GM21717 (cell line): ENCODE data around the gene PLXNA2.

Experiments used
- ATAC-seq: cut with Tn5 transposase; IDR thresholded peaks from one replicate; pipeline ENCODE4 v1.9.1; 2021; ENCODE audit warnings: mild to moderate bottlenecking, moderate library complexity; ENCODE audit not compliant: unreplicated experiment

Gene PLXNA2

DNA sequence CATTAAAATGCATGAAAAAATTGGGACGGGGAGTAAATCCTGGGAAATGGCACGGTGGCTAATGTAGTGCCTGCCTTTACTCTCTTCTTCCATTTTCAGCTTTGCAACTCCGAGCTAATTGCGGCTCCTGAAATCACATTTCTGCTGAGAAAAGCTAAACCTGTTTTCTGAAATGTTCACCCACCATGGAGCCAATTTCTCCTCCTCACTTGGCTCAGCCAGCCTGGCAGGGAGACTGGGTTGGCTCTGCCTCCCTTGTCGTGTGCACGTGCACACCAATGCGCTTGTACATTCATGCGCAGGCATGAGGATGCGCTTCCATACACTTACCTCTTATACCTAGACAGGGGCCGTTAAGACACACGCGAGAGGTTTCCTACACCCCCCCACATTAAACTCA lies 165.4 kb downstream of the PLXNA2 start:
- no peak for ATAC-seq

DNA sequence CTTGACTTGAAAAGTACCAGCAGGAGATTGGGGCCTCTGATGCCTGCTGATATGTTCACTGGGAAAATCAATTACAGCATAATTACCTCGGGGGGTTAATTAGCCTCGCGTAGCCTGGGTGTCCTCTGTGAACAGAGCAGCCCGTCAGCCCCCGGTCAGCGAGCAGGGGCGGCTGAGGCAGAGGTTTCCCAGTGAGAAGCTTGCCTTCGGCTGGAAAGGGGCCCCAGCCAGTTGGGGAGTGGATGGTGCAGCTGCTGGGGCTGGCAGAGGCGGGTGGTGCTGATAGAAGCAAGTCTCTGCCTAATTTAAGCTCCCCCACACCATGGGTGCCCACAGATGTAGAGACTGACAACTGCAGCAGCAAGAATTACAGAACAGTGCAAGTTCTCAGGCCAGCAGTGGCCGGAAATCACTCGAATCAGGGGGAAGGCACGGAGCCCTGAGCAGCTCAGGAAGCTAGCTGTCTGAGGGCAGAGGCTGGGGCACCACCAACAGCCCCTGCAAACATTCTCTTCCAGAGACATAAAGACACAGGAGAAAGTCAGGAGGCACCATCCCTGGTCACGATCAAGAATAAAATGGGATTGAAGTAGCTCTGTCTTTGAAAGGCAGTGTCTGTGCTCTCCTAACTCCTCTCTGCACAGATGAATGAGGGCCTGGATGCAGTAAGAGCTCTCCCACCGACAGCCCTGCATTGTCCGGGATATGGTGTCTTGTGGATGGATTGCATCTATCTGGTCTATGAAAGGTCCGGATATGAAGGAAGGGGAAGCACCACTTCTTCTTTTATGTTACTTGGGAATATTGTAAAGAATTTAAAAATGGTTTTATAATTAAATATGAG lies 166.7 kb downstream of the PLXNA2 start:
- ATAC-seq: no peak

DNA sequence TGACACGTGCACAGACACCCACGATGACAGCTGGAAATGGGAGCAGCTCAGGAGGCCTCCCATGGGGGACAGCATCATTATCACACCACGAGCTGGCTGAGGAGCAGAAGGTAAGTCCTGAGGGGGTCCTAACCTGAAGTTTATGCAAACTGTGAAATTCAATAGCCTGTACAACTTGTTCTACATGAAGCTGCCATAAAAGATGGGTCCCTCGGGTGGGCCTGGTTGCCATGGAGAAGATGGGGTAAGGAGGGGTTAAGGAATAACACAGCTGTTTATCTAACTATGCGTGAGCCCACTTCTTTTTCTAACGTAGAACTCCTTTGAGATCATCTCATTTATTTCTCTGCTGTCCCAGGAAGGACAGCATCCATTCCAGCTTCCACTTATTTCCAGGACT lies 169.8 kb downstream of the PLXNA2 start:
- ATAC-seq: no peak

GRCh38 chr1:208071435-208072031 lies 172.7 kb downstream of the PLXNA2 start:
- no peak for ATAC-seq

GRCh38 chr1:208069908-208070307 lies 174.3 kb downstream of the PLXNA2 start:
- no peak for ATAC-seq

- ATAC-seq: no peak
These were observed 174.9 kb downstream of the PLXNA2 start for GRCh38 chr1:208069317-208069716.

DNA sequence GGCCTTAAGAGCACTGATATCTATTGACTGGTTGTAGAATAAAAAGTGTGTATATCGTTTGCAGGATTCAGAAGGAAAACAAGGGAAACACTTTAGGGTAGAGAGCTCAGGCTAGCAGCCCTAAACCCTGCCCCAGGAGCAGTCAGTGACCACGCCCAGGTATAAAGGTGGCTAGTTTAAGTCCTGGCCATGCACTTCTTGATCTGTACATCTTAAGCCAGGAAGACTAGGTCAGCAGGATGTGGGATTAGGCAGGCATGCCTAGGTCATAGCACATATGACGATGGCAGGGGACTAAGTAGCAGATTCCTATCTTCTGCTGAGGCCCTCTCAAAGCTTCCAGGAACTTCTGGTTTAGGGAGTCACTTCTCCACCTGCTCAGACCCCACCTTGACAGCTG lies 175.3 kb downstream of the PLXNA2 start:
- no peak for ATAC-seq

DNA sequence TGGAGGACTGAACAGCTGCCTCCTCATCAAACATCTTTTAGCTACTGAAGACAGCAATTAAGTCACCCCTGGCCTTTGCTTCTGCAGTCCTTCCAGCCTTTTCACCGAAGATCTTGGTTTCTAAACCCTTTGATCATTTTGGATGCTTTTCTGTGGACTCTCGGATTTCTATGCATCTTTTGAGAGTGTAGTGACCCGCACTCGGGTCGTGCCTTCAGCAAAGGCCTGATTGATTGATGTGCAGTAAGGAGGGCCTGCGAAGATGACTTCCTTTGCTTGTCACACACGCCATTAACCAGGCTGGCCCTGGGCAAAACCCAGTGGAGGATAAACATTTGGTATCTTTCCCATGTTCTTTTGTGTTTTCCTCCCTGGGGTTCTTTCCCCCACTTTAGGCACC lies 175.8 kb downstream of the PLXNA2 start:
- no peak for ATAC-seq

DNA sequence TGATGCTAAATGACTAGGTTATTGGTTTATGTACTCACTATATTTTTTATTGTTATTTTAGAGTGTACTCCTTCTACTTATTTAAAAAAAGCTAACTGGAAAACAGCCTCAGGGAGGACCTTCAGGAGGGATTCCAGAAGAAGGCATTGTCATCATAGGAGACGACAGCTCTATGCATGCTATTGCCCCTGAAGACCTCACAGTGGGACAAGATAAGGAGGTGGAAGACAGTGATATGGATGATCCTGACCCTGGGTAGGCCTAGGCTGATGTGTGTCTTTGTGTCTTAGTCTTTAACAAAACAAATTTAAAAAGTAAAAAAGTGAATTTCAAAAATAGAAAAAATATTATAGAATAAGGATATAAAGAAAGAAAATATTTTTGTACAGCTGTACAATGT lies 177.6 kb downstream of the PLXNA2 start:
- no peak for ATAC-seq

DNA sequence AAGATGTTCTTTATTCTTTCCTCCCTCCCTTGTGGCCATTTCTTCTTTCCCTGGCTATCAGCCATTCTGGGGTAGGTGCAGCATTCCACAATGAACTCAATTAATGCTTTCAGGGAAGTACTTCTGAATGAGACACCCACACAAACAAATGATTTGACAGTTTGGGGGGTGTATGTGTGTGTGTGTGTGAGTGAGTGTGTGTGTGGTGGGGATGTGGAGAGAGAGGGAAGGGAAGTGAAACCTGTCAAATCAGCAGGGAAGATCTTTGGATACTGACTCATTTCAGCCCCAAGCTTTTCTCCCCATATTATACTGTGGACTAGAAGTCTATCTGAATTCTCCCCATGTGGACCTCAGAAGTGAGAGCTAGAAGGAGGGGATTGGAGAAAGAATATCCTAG lies 178.3 kb downstream of the PLXNA2 start:
- ATAC-seq: no peak

DNA sequence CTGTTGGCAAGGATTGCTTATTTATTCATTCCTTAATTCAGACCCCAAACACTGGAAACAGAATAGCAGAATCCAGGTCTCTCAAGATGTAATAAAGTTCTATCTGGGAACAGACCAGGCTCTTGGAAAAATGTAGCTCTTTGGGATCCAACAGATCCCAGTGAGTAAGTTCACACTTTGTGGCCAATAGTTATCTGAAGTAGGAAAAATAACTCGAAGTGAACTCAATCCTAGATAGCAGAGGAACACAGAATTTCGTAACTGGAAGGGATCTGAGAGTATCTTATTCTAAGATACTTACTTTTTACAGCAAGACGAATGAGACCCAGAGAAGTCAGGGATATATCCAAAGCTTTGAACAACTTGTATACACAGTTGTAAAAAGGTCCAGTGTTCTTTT lies 182.6 kb downstream of the PLXNA2 start:
- ATAC-seq: no peak

DNA sequence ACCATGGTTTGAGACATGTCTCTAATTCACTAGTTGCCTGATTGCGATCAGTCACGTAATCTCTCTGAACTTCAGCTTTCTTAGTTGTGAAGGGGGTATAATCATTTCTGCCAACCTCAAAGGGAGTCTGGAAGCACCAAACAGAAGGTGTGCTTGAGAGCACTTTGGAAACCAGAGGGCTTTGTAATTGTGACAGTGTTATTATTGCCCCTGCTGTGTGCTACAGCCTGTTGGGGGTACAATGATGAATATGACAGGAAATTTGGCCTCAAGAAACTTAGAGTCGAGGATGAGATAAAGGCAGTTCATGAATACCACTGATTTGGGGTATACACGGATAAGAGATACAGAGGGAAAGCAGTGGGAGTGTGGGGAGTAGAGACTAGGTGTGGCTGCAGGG lies 183.1 kb downstream of the PLXNA2 start:
- ATAC-seq: no peak

DNA sequence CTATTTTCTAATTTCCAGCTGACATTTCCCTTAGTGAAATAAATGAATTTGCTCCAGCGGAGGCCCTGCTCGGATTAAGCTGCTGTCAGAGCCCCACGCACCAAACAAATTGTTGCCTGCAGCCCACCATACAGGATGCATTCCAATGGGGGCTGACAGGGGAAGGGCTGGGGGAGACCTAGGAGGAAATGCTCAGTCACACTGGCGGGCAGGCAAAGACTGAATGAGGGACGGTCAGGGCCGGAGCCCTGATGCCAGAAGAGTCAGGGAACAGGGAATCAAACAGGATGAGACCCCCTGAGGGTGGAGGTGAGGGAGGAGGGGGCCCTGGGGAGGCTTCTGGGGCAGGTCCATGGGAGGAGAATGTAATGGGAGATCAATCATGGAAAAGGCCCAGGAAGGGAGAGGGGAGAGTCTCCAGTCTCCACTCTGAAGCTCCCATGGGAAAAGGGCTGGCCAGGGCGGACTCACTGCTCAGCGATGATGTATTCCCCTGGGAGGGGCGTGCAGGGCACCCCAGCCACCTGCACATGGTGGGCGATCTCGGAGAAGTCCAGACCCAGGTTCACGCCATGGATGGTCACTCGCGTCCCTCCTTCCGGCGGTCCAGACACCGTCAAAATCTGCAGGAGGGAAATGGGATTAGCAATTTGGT lies 183.8 kb downstream of the PLXNA2 start:
- ATAC-seq: no peak

- no peak for ATAC-seq
These were observed 184.7 kb downstream of the PLXNA2 start for GRCh38 chr1:208059409-208060001.

- ATAC-seq: no peak
These were observed 185.4 kb downstream of the PLXNA2 start for GRCh38 chr1:208058756-208059155.

DNA sequence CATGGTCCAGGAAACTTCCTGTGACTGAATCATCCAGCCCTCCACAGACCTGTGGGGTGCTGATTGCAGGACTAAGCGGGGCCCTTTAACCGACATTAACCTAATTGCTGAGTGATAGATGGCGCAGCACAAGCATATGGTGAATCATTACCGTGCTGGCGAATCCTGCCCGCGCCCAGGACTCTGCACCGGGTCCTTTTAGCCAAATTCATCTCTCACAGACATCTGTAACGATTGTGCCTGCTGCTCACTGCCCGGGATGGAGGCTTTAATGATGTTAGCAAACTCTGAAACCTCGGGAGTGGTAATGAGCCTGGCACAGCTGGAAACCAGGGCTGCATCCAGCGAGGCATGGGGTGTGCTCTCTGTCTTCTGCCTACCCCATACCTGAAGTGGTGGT lies 185.9 kb downstream of the PLXNA2 start:
- ATAC-seq: no peak

GRCh38 chr1:208057056-208057455 lies 187.1 kb downstream of the PLXNA2 start:
- ATAC-seq: no peak

DNA sequence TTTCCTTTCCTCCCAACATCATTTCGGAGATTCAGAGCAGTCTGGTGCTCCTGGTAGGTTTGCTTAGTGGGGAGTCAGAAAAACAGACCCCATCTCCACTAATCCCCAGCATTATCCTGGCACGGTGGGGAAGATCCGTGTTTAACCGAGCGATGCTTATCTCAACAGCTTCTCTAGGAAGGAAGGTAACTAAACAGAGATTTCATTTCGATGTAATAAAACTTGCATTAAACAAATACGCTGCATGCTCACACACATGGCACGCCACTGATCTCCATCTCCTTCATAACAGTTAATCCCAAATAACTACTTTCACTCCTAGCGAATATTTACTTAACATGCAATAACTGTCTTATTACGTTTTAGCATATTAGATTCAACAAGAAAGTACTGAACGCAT lies 188.6 kb downstream of the PLXNA2 start:
- ATAC-seq: no peak

- no peak for ATAC-seq
These were observed 189.2 kb downstream of the PLXNA2 start for GRCh38 chr1:208054911-208055379.

DNA sequence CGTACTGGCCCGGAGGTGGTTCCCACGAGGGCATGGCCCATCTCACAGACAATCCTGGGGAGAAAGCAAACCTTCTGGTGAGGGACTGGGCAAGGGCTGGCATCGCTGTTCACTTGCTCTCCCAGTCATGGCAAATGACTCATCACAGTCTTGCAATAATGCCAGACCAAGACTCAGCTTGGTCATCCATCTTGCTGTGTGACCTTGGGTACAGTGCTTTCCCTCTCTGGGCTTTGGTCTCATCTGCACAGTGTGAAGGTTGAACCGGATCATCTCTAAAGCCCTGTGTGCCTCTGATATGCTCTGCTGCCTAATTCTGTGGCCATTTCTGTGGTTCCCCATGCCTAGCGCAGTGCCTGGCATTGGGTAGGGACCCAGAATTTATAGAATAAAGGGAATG lies 189.7 kb downstream of the PLXNA2 start:
- ATAC-seq: no peak

DNA sequence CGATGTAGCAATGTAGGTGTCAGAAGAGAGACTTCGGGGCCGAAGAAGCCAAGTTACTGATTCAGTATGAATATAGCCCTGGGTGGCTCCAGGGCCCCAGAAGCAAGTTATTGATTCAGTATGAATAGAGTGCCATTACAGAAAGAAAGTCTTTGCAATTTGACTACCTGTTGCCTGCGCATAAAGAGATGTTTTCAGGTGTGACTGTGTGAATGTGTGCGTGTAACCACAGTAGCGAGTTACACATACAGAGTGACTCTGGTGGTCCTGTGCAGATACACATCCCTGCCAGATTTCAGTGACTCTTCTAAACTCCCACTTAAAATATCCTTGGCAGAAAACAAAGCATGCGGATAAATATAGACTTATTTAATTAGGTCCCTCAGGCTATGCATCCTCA lies 190.5 kb downstream of the PLXNA2 start:
- no peak for ATAC-seq
